Fibroblast of lung (primary cell): Measurements from ENCODE around the gene HMGN5. TPM values are rescaled to one million over a fixed set of nuclear protein-coding genes. Genes with fewer than 3 reads are reported as not detected.

Experiments used
- DNase-seq, 2 donors: peaks; one replicate each; pipeline versions ENCODE4 v3.0.0 to v3.0.0-alpha.2; 2010; ENCODE audit warnings: low read depth in 2 of 2
- H2AFZ ChIP-seq: 2 replicates; pipeline ENCODE4 v1.5.1; 2012; ENCODE audit warnings: low read length, control low read depth, inconsistent platforms
- H3K27ac ChIP-seq: 2 replicates; pipeline ENCODE4 v1.5.1; 2011; ENCODE audit warnings: low read length, control low read depth; ENCODE audit not compliant: insufficient read depth
- H3K27me3 ChIP-seq: 2 replicates; pipeline ENCODE4 v1.5.1; 2011; ENCODE audit warnings: mild to moderate bottlenecking, low read length; ENCODE audit not compliant: control insufficient read depth, insufficient read depth
- H3K36me3 ChIP-seq: 2 replicates; pipeline ENCODE4 v1.5.1; 2011; ENCODE audit warnings: low read length; ENCODE audit not compliant: control insufficient read depth, insufficient read depth
- H3K4me1 ChIP-seq: 2 replicates; pipeline ENCODE4 v1.5.1; 2011; ENCODE audit warnings: low read length; ENCODE audit not compliant: control insufficient read depth, insufficient read depth; ENCODE audit errors: extremely low read depth
- H3K4me2 ChIP-seq: 2 replicates; pipeline ENCODE4 v1.5.1; 2011; ENCODE audit warnings: low read length, control low read depth; ENCODE audit not compliant: insufficient read depth; ENCODE audit errors: extremely low read depth
- H3K4me3 ChIP-seq, 4 experiments: fragments of 200-600 bp in 1 of 4; sonication (generic) in 1 of 4; replicated peaks in 1 of 4; 2 replicates each; pipeline ENCODE4 v1.5.1; 2011 to 2016; ENCODE audit warnings: low read length in 4 of 4, low read depth in 3 of 4, mild to moderate bottlenecking in 3 of 4, control low read depth in 2 of 4, inconsistent platforms in 1 of 4, mixed read lengths in 1 of 4; ENCODE audit not compliant: insufficient read depth in 1 of 4; ENCODE audit errors: control extremely low read depth in 1 of 4
- H3K79me2 ChIP-seq: 2 replicates; pipeline ENCODE4 v1.5.1; 2012; ENCODE audit warnings: mild to moderate bottlenecking, low read length, inconsistent platforms; ENCODE audit not compliant: control insufficient read depth, insufficient read depth
- H3K9ac ChIP-seq: 2 replicates; pipeline ENCODE4 v1.5.1; 2011; ENCODE audit warnings: mild to moderate bottlenecking, low read length, control low read depth; ENCODE audit not compliant: insufficient read depth
- H3K9me3 ChIP-seq: 2 replicates; pipeline ENCODE4 v1.5.1; 2012; ENCODE audit warnings: low read depth, low read length; ENCODE audit not compliant: control insufficient read depth, insufficient read depth
- H4K20me1 ChIP-seq: 2 replicates; pipeline ENCODE4 v1.5.1; 2011; ENCODE audit warnings: low read length; ENCODE audit not compliant: control insufficient read depth, insufficient read depth; ENCODE audit errors: extremely low read depth
- EZH2 ChIP-seq: IDR thresholded peaks from 2 replicates; pipeline ENCODE4 v1.5.1; 2012; ENCODE audit warnings: low read length, control low read depth, mild to moderate bottlenecking; ENCODE audit errors: missing control alignments
- polyA plus RNA-seq, 2 donors: library from polyadenylated mRNA; depleted of rRNA in 1 of 2; stranded (reverse) in 1 of 2; unstranded in 1 of 2; fragments of >200 nt; gene quantifications; 2 replicates each; pipeline ENCODE4 v1.2.1, GENCODE V29; 2011 to 2012; ENCODE audit warnings: missing spikeins in 1 of 2
- total RNA-seq: library from RNA; depleted of rRNA; stranded (reverse); fragments of >200 nt; gene quantifications from 2 replicates; pipeline ENCODE4 v1.2.1, GENCODE V29; 2014
- TF ChIP-seq, protein P1 (sequence below), 2 donors: IDR thresholded peaks in 1 of 2; conservative IDR thresholded peaks in 1 of 2; 1 replicate in 1 of 2; 2 replicates in 1 of 2; pipeline ENCODE4 v1.5.1; 2011 to 2012; ENCODE audit warnings: low read length in 2 of 2, control low read depth in 1 of 2, inconsistent platforms in 1 of 2, low read depth in 1 of 2, mild to moderate bottlenecking in 1 of 2

HMGN5 gene
- total and polyA plus RNA-seq, 2 donors (not counting 1 experiment from before 2014, with no cell fraction given): 1.7 to 4.4 TPM

DNA sequence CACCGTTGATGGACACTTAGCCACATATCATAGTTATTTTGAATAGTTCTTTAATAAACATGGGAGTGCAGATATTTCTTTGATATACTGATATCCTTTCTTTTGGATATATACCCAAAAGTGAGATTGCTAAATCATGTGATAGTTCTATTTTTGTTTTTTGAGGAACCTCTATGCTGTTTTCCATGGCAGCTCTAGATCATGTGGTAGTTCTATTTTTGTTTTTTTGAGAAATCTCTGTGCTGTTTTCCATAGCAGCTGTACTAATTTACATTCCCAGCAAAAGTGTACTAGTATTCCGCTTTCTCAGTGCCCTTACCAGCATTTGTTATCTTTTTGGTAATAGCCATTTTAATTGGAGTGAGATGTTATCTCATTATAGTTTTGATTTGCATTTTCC is 3.8 kb upstream of the HMGN5 start:
- H2AFZ ChIP-seq: no peak overlapping the region
- H4K20me1 ChIP-seq: no peaks in the 10 kb centered on the region
- H3K9ac ChIP-seq: no peak overlapping the region
- no peak overlapping the region for H3K27ac ChIP-seq
- no peaks in the 10 kb centered on the region for H3K4me1 ChIP-seq
- TF ChIP-seq, protein P1, sequence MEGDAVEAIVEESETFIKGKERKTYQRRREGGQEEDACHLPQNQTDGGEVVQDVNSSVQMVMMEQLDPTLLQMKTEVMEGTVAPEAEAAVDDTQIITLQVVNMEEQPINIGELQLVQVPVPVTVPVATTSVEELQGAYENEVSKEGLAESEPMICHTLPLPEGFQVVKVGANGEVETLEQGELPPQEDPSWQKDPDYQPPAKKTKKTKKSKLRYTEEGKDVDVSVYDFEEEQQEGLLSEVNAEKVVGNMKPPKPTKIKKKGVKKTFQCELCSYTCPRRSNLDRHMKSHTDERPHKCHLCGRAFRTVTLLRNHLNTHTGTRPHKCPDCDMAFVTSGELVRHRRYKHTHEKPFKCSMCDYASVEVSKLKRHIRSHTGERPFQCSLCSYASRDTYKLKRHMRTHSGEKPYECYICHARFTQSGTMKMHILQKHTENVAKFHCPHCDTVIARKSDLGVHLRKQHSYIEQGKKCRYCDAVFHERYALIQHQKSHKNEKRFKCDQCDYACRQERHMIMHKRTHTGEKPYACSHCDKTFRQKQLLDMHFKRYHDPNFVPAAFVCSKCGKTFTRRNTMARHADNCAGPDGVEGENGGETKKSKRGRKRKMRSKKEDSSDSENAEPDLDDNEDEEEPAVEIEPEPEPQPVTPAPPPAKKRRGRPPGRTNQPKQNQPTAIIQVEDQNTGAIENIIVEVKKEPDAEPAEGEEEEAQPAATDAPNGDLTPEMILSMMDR (conservative IDR thresholded peaks at IDR 0.05 in 1 of 2, IDR thresholded peaks at IDR 0.05 in 1 of 2; ENCODE audit: low read depth in 1 of 2, low read length in 2 of 2): no peak
- TF ChIP-seq EZH2: no peak
- H3K27me3 ChIP-seq: no peaks in the 10 kb centered on the region
- no peak overlapping the region for H3K4me3 ChIP-seq
- H3K9me3 ChIP-seq: no peaks in the 10 kb centered on the region
- no peak overlapping the region for H3K4me2 ChIP-seq
- H3K79me2 ChIP-seq: peaks cover 12% of the 10 kb centered on the region
- no peaks in the 10 kb centered on the region for H3K36me3 ChIP-seq
- DNase-seq: no peak

DNA sequence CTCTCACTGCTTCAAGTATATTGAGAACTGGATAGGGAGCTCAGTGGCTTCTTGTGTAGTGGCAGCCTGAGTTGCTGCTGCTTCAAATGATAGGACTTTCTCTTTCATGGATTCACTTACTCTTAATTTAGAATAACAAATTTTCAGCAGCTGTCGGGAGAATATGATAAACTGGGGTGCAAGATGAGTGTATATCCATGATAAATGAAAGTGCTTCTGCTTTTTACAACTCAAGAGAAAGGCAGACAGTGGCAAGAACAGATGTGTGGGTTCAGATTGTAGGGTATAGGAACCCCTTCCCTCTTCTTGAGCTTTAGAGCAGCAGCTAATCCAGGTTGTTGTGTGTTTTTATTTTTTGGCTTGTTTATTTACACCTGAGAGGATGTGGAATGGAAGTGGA is 1.2 kb upstream of the HMGN5 start:
- peak overlapping the region; percentile 73 for H3K27ac ChIP-seq
- peak overlapping the region; percentile 45 to 95 (median 74) for H3K4me3 ChIP-seq
- no peak for DNase-seq
- H2AFZ ChIP-seq: no peak overlapping the region
- TF ChIP-seq EZH2: no peak
- TF ChIP-seq, protein P1 (conservative IDR thresholded peaks at IDR 0.05 in 1 of 2, IDR thresholded peaks at IDR 0.05 in 1 of 2; ENCODE audit: low read depth in 1 of 2, low read length in 2 of 2): no peak
- H3K4me2 ChIP-seq: peak overlapping the region; percentile 39
- H3K79me2 ChIP-seq: peaks cover 12% of the 10 kb centered on the region
- no peaks in the 10 kb centered on the region for H4K20me1 ChIP-seq
- no peaks in the 10 kb centered on the region for H3K36me3 ChIP-seq
- no peaks in the 10 kb centered on the region for H3K4me1 ChIP-seq
- peak overlapping the region; percentile 16 for H3K9ac ChIP-seq
- H3K27me3 ChIP-seq: no peaks in the 10 kb centered on the region
- no peaks in the 10 kb centered on the region for H3K9me3 ChIP-seq

DNA sequence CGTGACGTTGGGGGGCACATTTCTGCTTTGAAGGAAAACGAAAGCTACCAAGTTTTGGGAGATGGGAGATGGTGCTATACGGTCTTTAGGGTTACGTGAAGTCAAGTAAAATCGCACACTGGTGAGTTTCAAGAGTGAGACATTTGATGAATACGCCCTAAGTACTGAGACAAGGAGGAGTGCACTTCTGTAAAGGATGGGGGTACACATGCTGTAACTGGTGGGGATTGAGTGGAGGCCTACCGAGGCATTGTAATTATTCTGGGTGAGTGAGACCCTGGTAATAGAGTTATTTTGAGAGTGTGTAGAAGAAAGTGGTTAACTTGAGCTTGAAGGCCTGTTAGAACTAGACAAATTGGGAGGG is 725 bp upstream of the HMGN5 start:
- H3K27ac ChIP-seq: peak overlapping the region; percentile 73
- peak overlapping the region; percentile 45 to 95 (median 74) for H3K4me3 ChIP-seq
- peak overlapping the region; percentile 65 for H2AFZ ChIP-seq
- no peaks in the 10 kb centered on the region for H3K4me1 ChIP-seq
- peak; percentile 20 to 41 for DNase-seq
- peak overlapping the region; percentile 32 for H3K9ac ChIP-seq
- TF ChIP-seq, protein P1 (conservative IDR thresholded peaks at IDR 0.05 in 1 of 2, IDR thresholded peaks at IDR 0.05 in 1 of 2; ENCODE audit: low read depth in 1 of 2, low read length in 2 of 2): no peak
- no peak for TF ChIP-seq EZH2
- no peaks in the 10 kb centered on the region for H4K20me1 ChIP-seq
- H3K4me2 ChIP-seq: peak overlapping the region; percentile 39
- H3K79me2 ChIP-seq: peaks cover 12% of the 10 kb centered on the region
- no peaks in the 10 kb centered on the region for H3K27me3 ChIP-seq
- H3K9me3 ChIP-seq: no peaks in the 10 kb centered on the region
- no peaks in the 10 kb centered on the region for H3K36me3 ChIP-seq
